HepG2 (cell line): ENCODE data around the gene TFAP2A. TPM values are rescaled to one million over a fixed set of nuclear protein-coding genes. Genes with fewer than 3 reads are reported as not detected.

ENCODE experiments used
- ATAC-seq: fragments of 200-7000 bp; cut with Tn5 transposase; 3 replicates; pipeline ENCODE4 v1.9.1; 2020; ENCODE audit warnings: mild to moderate bottlenecking, moderate library complexity
- BruUV-seq: library from RNA; stranded (reverse); fragments of 400-500 nt; replicated peaks from 2 replicates; lab custom pipeline; 2021; lab: Mats Ljungman, UMichigan
- CTCF ChIA-PET: fragments of 300-600 bp; formaldehyde crosslinking; extraction: SDS; loops from one replicate; lab custom pipeline; 2021; ENCODE audit warnings: low total read pairs, inconsistent platforms, low intra/inter-chr PET ratio; lab: Yijun Ruan, JAX
- POLR2A ChIA-PET: fragments of 350-600 bp; sonication (Branson Sonifier 250); formaldehyde crosslinking; loops from one replicate; lab custom pipeline; 2020; ENCODE audit warnings: antibody characterized with exemption, inconsistent platforms; lab: Yijun Ruan, JAX
- DNase-seq: peaks from one replicate; pipeline ENCODE4 v3.0.0-alpha.2; 2015; ENCODE audit warnings: low spot score
- FAIRE-seq: peaks from 3 replicates; lab custom pipeline; 2011; peaks lifted over from hg19 to GRCh38; lab: Jason Lieb, UNC
- H2AFZ ChIP-seq: one replicate; pipeline ENCODE4 v1.6.1; 2011; ENCODE audit warnings: low read length, inconsistent platforms
- H3K27ac ChIP-seq: fragments of 300-600 bp; 3 replicates; pipeline ENCODE4 v1.8.0; 2011; ENCODE audit warnings: mixed run types, mild to moderate bottlenecking, mixed read lengths, low read length, inconsistent platforms; ENCODE audit not compliant: insufficient read depth; ENCODE audit errors: extremely low read length
- H3K27me3 ChIP-seq, 2 experiments: fragments of 200-600 bp in 1 of 2; 2 replicates in 1 of 2; 3 replicates in 1 of 2; pipeline versions ENCODE4 v1.6.0 to v1.8.0; 2011; ENCODE audit warnings: low read length in 2 of 2, mild to moderate bottlenecking in 2 of 2, moderate library complexity in 2 of 2, inconsistent platforms in 1 of 2; ENCODE audit not compliant: insufficient read depth in 2 of 2, control insufficient read depth in 1 of 2
- H3K36me3 ChIP-seq, 2 experiments: fragments of 200-600 bp in 1 of 2; replicated peaks in 1 of 2; 2 replicates in 1 of 2; 3 replicates in 1 of 2; pipeline versions ENCODE4 v1.5.1 to v1.8.0; 2011; ENCODE audit warnings: low read length in 2 of 2, inconsistent platforms in 1 of 2; ENCODE audit not compliant: insufficient read depth in 2 of 2, control insufficient read depth in 1 of 2
- H3K4me1 ChIP-seq: 2 replicates; pipeline ENCODE4 v1.5.1; 2012; ENCODE audit warnings: low read length, inconsistent platforms; ENCODE audit not compliant: insufficient read depth
- H3K4me2 ChIP-seq: 2 replicates; pipeline ENCODE4 v1.6.0; 2011; ENCODE audit warnings: low read depth, low read length, inconsistent platforms
- H3K4me3 ChIP-seq, 3 experiments: fragments of 200-600 bp in 1 of 3; sonication (generic), shearing (Covaris generic) in 1 of 3; replicated peaks in 1 of 3; 2 replicates each; pipeline ENCODE4 v1.5.1; 2011 to 2016; ENCODE audit warnings: low read length in 3 of 3, inconsistent platforms in 2 of 3, low read depth in 2 of 3, mild to moderate bottlenecking in 2 of 3, control low read depth in 1 of 3, mixed read lengths in 1 of 3; ENCODE audit not compliant: insufficient read depth in 1 of 3
- H3K79me2 ChIP-seq: one replicate; pipeline ENCODE4 v1.6.1; 2011; ENCODE audit warnings: low read length, inconsistent platforms; ENCODE audit not compliant: insufficient read depth
- H3K9ac ChIP-seq: 2 replicates; pipeline ENCODE4 v1.6.0; 2011; ENCODE audit warnings: mild to moderate bottlenecking, low read depth, low read length, inconsistent platforms; ENCODE audit not compliant: insufficient read depth
- H3K9me3 ChIP-seq: 2 replicates; pipeline ENCODE4 v1.5.1; 2012; ENCODE audit warnings: mild to moderate bottlenecking, low read length
- H4K20me1 ChIP-seq: 2 replicates; pipeline ENCODE4 v1.6.0; 2011; ENCODE audit warnings: inconsistent platforms, mild to moderate bottlenecking, low read length, moderate library complexity; ENCODE audit not compliant: insufficient read depth
- JUND ChIP-seq: sonication (generic); formaldehyde crosslinking; IDR thresholded peaks from 2 replicates; pipeline ENCODE4 v1.8.0; 2022; ENCODE audit warnings: mild to moderate bottlenecking, missing genetic modification reagents
- KAT2B ChIP-seq: fragments of 150-350 bp; IDR thresholded peaks from 2 replicates; pipeline ENCODE4 v1.6.1; 2014; ENCODE audit warnings: low read depth, low read length, borderline replicate concordance
- ZFP62 ChIP-seq: sonication (generic); formaldehyde crosslinking; IDR thresholded peaks from 2 replicates; pipeline ENCODE4 v1.4.0; 2020; ENCODE audit warnings: missing genetic modification reagents
- ZNF24 ChIP-seq: fragments of 450-650 bp; IDR thresholded peaks from 2 replicates; pipeline ENCODE4 v1.6.1; 2017; ENCODE audit warnings: antibody characterized with exemption, mild to moderate bottlenecking
- WGBS: methylation state at CpG from one replicate; pipeline ENCODE4 v1.1.6; 2017; ENCODE audit warnings: low lambda C conversion rate; 5-methylcytosine and 5-hydroxymethylcytosine counted together
- in situ Hi-C: cut with HindIII; loops from 2 replicates; pipeline ENCODE4 v1.10.0; 2017; ENCODE audit warnings: low pct_unique_long_range_greater_than_20kb; ENCODE audit not compliant: extremely low pct_ligation_motif_present
- intact Hi-C: fragments of 100-400 bp; cut with micrococcal nuclease; formaldehyde crosslinking; loops from one replicate; pipeline ENCODE4 v1.10.0; 2022; ENCODE audit not compliant: unreplicated experiment
- polyA plus RNA-seq, 8 experiments: library from polyadenylated mRNA; depleted of rRNA in 3 of 8; stranded (reverse) in 7 of 8; unstranded in 1 of 8; fragments of >200 nt; fragmentation: Illumina TruSeq in 4 of 8; extraction: Trizol in 4 of 8; gene quantifications; 2 replicates each; pipeline versions ENCODE4 v1.2.1 to v1.2.3, GENCODE V29; 2011 to 2016; ENCODE audit warnings: low read depth in 4 of 8, missing spikeins in 1 of 8, mixed read lengths in 1 of 8; ENCODE audit not compliant: insufficient read depth in 1 of 8
- total RNA-seq, 5 experiments: library from RNA; depleted of rRNA; stranded (reverse); fragments of >200 nt; fragmentation: Illumina TruSeq; extraction: Trizol; gene quantifications; 2 replicates each; pipeline ENCODE4 v1.2.3, GENCODE V29; 2016; ENCODE audit warnings: low read depth in 1 of 5
- TF ChIP-seq, protein P1 (sequence below): sonication (generic); formaldehyde crosslinking; IDR thresholded peaks from 2 replicates; pipeline ENCODE4 v1.5.0; 2020; ENCODE audit warnings: mild to moderate bottlenecking, low read depth, missing genetic modification reagents, borderline replicate concordance

TFAP2A gene
- total and polyA plus RNA-seq, 2 of the 13 experiments (the other 11 are each of a cell fraction or from before 2014, with no cell fraction given) = not detected

GRCh38 chr6:10407674-10408054, 7.2 kb downstream of the TFAP2A start:
- BruUV-seq = no TSS peak
- Histone ChIP-seq H3K27me3 (peaks cover 2 to 62% of the 10 kb centered on the region in 2 experiments; a peak in 4 of 5 replicates), H3K9ac (no peak overlapping the region), H3K4me2 (no peak overlapping the region), H3K36me3 (no peaks in the 10 kb centered on the region), H2AFZ (no peak overlapping the region), H3K79me2 (no peaks in the 10 kb centered on the region), H3K4me1 (no peaks in the 10 kb centered on the region), H3K27ac (no peak overlapping the region), H4K20me1 (no peaks in the 10 kb centered on the region), H3K9me3 (no peaks in the 10 kb centered on the region), H3K4me3 (no peak overlapping the region)
- FAIRE-seq = no peak
- TF ChIP-seq ZNF24 = no peak
- TF ChIP-seq, protein P1, sequence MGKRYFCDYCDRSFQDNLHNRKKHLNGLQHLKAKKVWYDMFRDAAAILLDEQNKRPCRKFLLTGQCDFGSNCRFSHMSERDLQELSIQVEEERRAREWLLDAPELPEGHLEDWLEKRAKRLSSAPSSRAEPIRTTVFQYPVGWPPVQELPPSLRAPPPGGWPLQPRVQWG (CRISPR knock-in tag) = no peak
- no peak for TF ChIP-seq ZFP62
- intact Hi-C loops = no loop called here
- ChIA-PET POLR2A (no interaction called here), CTCF (no interaction called here)
- ATAC-seq = no peak
- WGBS = 26% methylated on average over 3 of the region's 3 CpGs
- in situ Hi-C loops = no loop called here
- DNase-seq = no peak

- ChIA-PET CTCF (no interaction called here), POLR2A (no interaction called here)
- Histone ChIP-seq H3K79me2 (no peaks in the 10 kb centered on the region), H3K4me1 (no peaks in the 10 kb centered on the region), H2AFZ (no peak overlapping the region), H3K36me3 (no peaks in the 10 kb centered on the region), H3K9me3 (no peaks in the 10 kb centered on the region), H3K9ac (no peak overlapping the region), H3K4me2 (no peak overlapping the region), H3K4me3 (no peak overlapping the region), H3K27me3 (peaks cover 2 to 64% of the 10 kb centered on the region in 2 experiments; a peak in 4 of 5 replicates), H3K27ac (no peak overlapping the region), H4K20me1 (no peaks in the 10 kb centered on the region)
- in situ Hi-C loops (no loop called here), intact Hi-C loops (no loop called here)
- DNase-seq (no peak), FAIRE-seq (no peak), ATAC-seq (no peak)
- 3% methylated on average over 7 of the region's 7 CpGs for WGBS
- no TSS peak for BruUV-seq
- TF ChIP-seq JUND (CRISPR knock-in tag) = no peak
- no peak for TF ChIP-seq KAT2B
These were observed 7.7 kb downstream of the TFAP2A start for GRCh38 chr6:10407018-10407673.
